Neural progenitor cell (in vitro differentiated cells): ENCODE results near the gene TMCO4. TPM values are rescaled to one million over a fixed set of nuclear protein-coding genes. Genes with fewer than 3 reads are reported as not detected.

Experiments used
- DNase-seq: peaks from one replicate; pipeline ENCODE4 v3.0.0-alpha.2; 2016; ENCODE audit warnings: low spot score
- H2AFZ ChIP-seq: fragments of 200-600 bp; sonication (generic); replicated peaks from 2 replicates; pipeline ENCODE4 v1.6.1; 2016; ENCODE audit warnings: antibody characterized with exemption
- H3F3A ChIP-seq: fragments of 200-600 bp; sonication (generic); 2 replicates; pipeline ENCODE4 v1.6.1; 2016; ENCODE audit warnings: antibody characterized with exemption, low read depth
- H3K27ac ChIP-seq: fragments of 200-600 bp; sonication (generic); 2 replicates; pipeline ENCODE4 v1.5.1; 2016; ENCODE audit warnings: mild to moderate bottlenecking
- H3K27me3 ChIP-seq: fragments of 200-600 bp; sonication (generic); 2 replicates; pipeline ENCODE4 v1.6.1; 2016; ENCODE audit warnings: mild to moderate bottlenecking, moderate library complexity
- H3K36me3 ChIP-seq: fragments of 200-600 bp; sonication (generic); 2 replicates; pipeline ENCODE4 v1.5.1; 2016
- H3K4me1 ChIP-seq: fragments of 200-600 bp; sonication (generic); 2 replicates; pipeline ENCODE4 v1.6.1; 2016; ENCODE audit warnings: mixed run types
- H3K4me2 ChIP-seq: fragments of 200-600 bp; sonication (generic); 2 replicates; pipeline ENCODE4 v1.6.1; 2016
- H3K4me3 ChIP-seq: fragments of 200-600 bp; sonication (generic); 2 replicates; pipeline ENCODE4 v1.5.1; 2016
- H3K79me2 ChIP-seq: fragments of 200-600 bp; sonication (generic); 2 replicates; pipeline ENCODE4 v1.6.1; 2016; ENCODE audit warnings: low read depth
- H3K9ac ChIP-seq: fragments of 200-600 bp; sonication (generic); 2 replicates; pipeline ENCODE4 v1.6.1; 2016
- H3K9me3 ChIP-seq: fragments of 200-600 bp; sonication (generic); 2 replicates; pipeline ENCODE4 v1.5.1; 2016; ENCODE audit warnings: low read depth
- H4K20me1 ChIP-seq: fragments of 200-600 bp; sonication (generic); 2 replicates; pipeline ENCODE4 v1.6.1; 2016; ENCODE audit warnings: low read depth
- H3K27ac Mint-ChIP-seq: 3 replicates; pipeline ENCODE4 v1.8.0; 2021; ENCODE audit warnings: mixed read lengths
- H3K27me3 Mint-ChIP-seq: 2 replicates; pipeline ENCODE4 v1.8.0; 2022; ENCODE audit warnings: low read depth, mild to moderate bottlenecking, inconsistent platforms, moderate library complexity, mixed read lengths; ENCODE audit not compliant: insufficient read depth
- H3K36me3 Mint-ChIP-seq: 3 replicates; pipeline ENCODE4 v1.8.0; 2021; ENCODE audit warnings: mixed read lengths
- H3K4me1 Mint-ChIP-seq: 3 replicates; pipeline ENCODE4 v1.8.0; 2021; ENCODE audit warnings: mixed read lengths
- H3K4me3 Mint-ChIP-seq: 3 replicates; pipeline ENCODE4 v1.8.0; 2021; ENCODE audit warnings: mild to moderate bottlenecking, moderate library complexity, mixed read lengths
- H3K9me3 Mint-ChIP-seq: 3 replicates; pipeline ENCODE4 v1.8.0; 2020; ENCODE audit warnings: mixed read lengths
- EZH2 ChIP-seq: fragments of 200-600 bp; sonication (generic); IDR thresholded peaks from 2 replicates; pipeline ENCODE4 v1.6.1; 2017; ENCODE audit warnings: antibody characterized with exemption, mild to moderate bottlenecking, moderate library complexity
- EZH2phosphoT487 ChIP-seq: fragments of 200-600 bp; sonication (generic); IDR thresholded peaks from 2 replicates; pipeline ENCODE4 v1.6.1; 2017; ENCODE audit warnings: antibody characterized with exemption
- total RNA-seq: library from RNA; depleted of rRNA; stranded (reverse); fragments of >200 nt; gene quantifications from 2 replicates; pipeline ENCODE4 v1.2.3, GENCODE V29; 2015; ENCODE audit warnings: low replicate concordance
- TF ChIP-seq, protein P1 (sequence below): fragments of 200-600 bp; sonication (generic); IDR thresholded peaks from 2 replicates; pipeline ENCODE4 v1.5.1; 2017; ENCODE audit warnings: antibody characterized with exemption, mild to moderate bottlenecking

TMCO4 gene
- total RNA-seq, 1 donor from 2014 or later: 0.30 TPM

GRCh38 chr1:19696820-19697219 lies 102.9 kb downstream of the TMCO4 start:
- Mint-ChIP-seq H3K4me3 (no peak overlapping the region), H3K9me3 (no peaks in the 10 kb centered on the region), H3K36me3 (no peaks in the 10 kb centered on the region), H3K27me3 (peaks cover 3% of the 10 kb centered on the region), H3K27ac (no peak overlapping the region), H3K4me1 (no peaks in the 10 kb centered on the region)
- Histone ChIP-seq H2AFZ (no peak overlapping the region), H3K27ac (no peak overlapping the region), H4K20me1 (no peaks in the 10 kb centered on the region), H3F3A (no peaks in the 10 kb centered on the region), H3K27me3 (no peaks in the 10 kb centered on the region), H3K79me2 (no peaks in the 10 kb centered on the region), H3K36me3 (no peaks in the 10 kb centered on the region), H3K4me1 (no peaks in the 10 kb centered on the region), H3K9ac (no peak overlapping the region), H3K9me3 (no peaks in the 10 kb centered on the region), H3K4me2 (no peak overlapping the region), H3K4me3 (no peak overlapping the region)
- no peak for DNase-seq
- TF ChIP-seq EZH2phosphoT487 (no peak), EZH2 (no peak)
- TF ChIP-seq, protein P1, sequence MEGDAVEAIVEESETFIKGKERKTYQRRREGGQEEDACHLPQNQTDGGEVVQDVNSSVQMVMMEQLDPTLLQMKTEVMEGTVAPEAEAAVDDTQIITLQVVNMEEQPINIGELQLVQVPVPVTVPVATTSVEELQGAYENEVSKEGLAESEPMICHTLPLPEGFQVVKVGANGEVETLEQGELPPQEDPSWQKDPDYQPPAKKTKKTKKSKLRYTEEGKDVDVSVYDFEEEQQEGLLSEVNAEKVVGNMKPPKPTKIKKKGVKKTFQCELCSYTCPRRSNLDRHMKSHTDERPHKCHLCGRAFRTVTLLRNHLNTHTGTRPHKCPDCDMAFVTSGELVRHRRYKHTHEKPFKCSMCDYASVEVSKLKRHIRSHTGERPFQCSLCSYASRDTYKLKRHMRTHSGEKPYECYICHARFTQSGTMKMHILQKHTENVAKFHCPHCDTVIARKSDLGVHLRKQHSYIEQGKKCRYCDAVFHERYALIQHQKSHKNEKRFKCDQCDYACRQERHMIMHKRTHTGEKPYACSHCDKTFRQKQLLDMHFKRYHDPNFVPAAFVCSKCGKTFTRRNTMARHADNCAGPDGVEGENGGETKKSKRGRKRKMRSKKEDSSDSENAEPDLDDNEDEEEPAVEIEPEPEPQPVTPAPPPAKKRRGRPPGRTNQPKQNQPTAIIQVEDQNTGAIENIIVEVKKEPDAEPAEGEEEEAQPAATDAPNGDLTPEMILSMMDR: no peak

GRCh38 chr1:19695772-19696171 lies 103.9 kb downstream of the TMCO4 start:
- H3K9me3 Mint-ChIP-seq: no peaks in the 10 kb centered on the region
- Histone ChIP-seq H3K27ac (no peak overlapping the region), H3K79me2 (no peaks in the 10 kb centered on the region), H3K36me3 (no peaks in the 10 kb centered on the region), H3K27me3 (no peaks in the 10 kb centered on the region), H4K20me1 (no peaks in the 10 kb centered on the region), H3K9me3 (no peaks in the 10 kb centered on the region), H2AFZ (no peak overlapping the region), H3K4me3 (no peak overlapping the region), H3K4me1 (no peaks in the 10 kb centered on the region), H3K4me2 (no peak overlapping the region), H3K9ac (no peak overlapping the region), H3F3A (no peaks in the 10 kb centered on the region)
- peaks cover 3% of the 10 kb centered on the region for H3K27me3 Mint-ChIP-seq
- no peak overlapping the region for H3K4me3 Mint-ChIP-seq
- no peak overlapping the region for H3K27ac Mint-ChIP-seq
- no peaks in the 10 kb centered on the region for H3K4me1 Mint-ChIP-seq
- DNase-seq: no peak
- no peaks in the 10 kb centered on the region for H3K36me3 Mint-ChIP-seq
- TF ChIP-seq, protein P1: no peak
- TF ChIP-seq EZH2 (no peak), EZH2phosphoT487 (no peak)

GRCh38 chr1:19694298-19694697 lies 105.4 kb downstream of the TMCO4 start:
- Histone ChIP-seq H3F3A (peaks cover 5% of the 10 kb centered on the region), H3K27me3 (no peaks in the 10 kb centered on the region), H3K4me2 (no peak overlapping the region), H3K27ac (no peak overlapping the region), H3K4me1 (no peaks in the 10 kb centered on the region), H2AFZ (no peak overlapping the region), H3K36me3 (no peaks in the 10 kb centered on the region), H4K20me1 (no peaks in the 10 kb centered on the region), H3K9me3 (no peaks in the 10 kb centered on the region), H3K9ac (no peak overlapping the region), H3K79me2 (no peaks in the 10 kb centered on the region), H3K4me3 (no peak overlapping the region)
- Mint-ChIP-seq H3K27ac (no peak overlapping the region), H3K4me1 (no peaks in the 10 kb centered on the region), H3K4me3 (no peak overlapping the region), H3K9me3 (no peaks in the 10 kb centered on the region), H3K27me3 (peaks cover 3% of the 10 kb centered on the region), H3K36me3 (no peaks in the 10 kb centered on the region)
- no peak for DNase-seq
- TF ChIP-seq EZH2 (no peak), EZH2phosphoT487 (no peak)
- TF ChIP-seq, protein P1: no peak
